HCT116 (cell line): ENCODE results near the gene SCML2.

Source experiments
- MAX ChIP-seq: IDR thresholded peaks from 2 replicates; pipeline ENCODE4 v1.6.1; 2012
- POLR2A ChIP-seq: IDR thresholded peaks from 2 replicates; pipeline ENCODE4 v1.7.0; 2011; ENCODE audit warnings: borderline replicate concordance; ENCODE audit not compliant: insufficient read depth, insufficient read length; ENCODE audit errors: extremely low read depth
- SP1 ChIP-seq: IDR thresholded peaks from 2 replicates; pipeline ENCODE4 v1.6.1; 2012; ENCODE audit warnings: low read depth
- YY1 ChIP-seq: IDR thresholded peaks from 2 replicates; pipeline ENCODE4 v1.6.1; 2011; ENCODE audit warnings: low read length, low read depth, moderate library complexity, mild to moderate bottlenecking; ENCODE audit not compliant: insufficient replicate concordance; ENCODE audit errors: extremely low read depth
- ZNF274 ChIP-seq: fragments of 200-500 bp; sonication (Bioruptor generic); IDR thresholded peaks from 2 replicates; pipeline ENCODE4 v1.6.1; 2014; ENCODE audit warnings: mild to moderate bottlenecking, low read depth, low read length, inconsistent platforms
- TF ChIP-seq, protein P1 (sequence below), 3 experiments: fragments of 200-600 bp in 1 of 3; sonication (generic) in 1 of 3; IDR thresholded peaks in 2 of 3; conservative IDR thresholded peaks in 1 of 3; 2 replicates each; pipeline ENCODE4 v1.5.1; 2012 to 2017; ENCODE audit warnings: low read depth in 2 of 3, low read length in 2 of 3, antibody characterized with exemption in 1 of 3, borderline replicate concordance in 1 of 3, control low read depth in 1 of 3, mild to moderate bottlenecking in 1 of 3, mixed read lengths in 1 of 3, mixed run types in 1 of 3, moderate library complexity in 1 of 3; ENCODE audit not compliant: insufficient read depth in 1 of 3
- TF ChIP-seq, protein P2 (sequence below): IDR thresholded peaks from 2 replicates; pipeline ENCODE4 v1.6.1; 2012; ENCODE audit warnings: low read depth

- TF ChIP-seq POLR2A (no peak), SP1 (no peak), ZNF274 (no peak), MAX (no peak), YY1 (no peak)
- TF ChIP-seq, protein P1, sequence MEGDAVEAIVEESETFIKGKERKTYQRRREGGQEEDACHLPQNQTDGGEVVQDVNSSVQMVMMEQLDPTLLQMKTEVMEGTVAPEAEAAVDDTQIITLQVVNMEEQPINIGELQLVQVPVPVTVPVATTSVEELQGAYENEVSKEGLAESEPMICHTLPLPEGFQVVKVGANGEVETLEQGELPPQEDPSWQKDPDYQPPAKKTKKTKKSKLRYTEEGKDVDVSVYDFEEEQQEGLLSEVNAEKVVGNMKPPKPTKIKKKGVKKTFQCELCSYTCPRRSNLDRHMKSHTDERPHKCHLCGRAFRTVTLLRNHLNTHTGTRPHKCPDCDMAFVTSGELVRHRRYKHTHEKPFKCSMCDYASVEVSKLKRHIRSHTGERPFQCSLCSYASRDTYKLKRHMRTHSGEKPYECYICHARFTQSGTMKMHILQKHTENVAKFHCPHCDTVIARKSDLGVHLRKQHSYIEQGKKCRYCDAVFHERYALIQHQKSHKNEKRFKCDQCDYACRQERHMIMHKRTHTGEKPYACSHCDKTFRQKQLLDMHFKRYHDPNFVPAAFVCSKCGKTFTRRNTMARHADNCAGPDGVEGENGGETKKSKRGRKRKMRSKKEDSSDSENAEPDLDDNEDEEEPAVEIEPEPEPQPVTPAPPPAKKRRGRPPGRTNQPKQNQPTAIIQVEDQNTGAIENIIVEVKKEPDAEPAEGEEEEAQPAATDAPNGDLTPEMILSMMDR (IDR thresholded peaks at IDR 0.05 in 2 of 3, conservative IDR thresholded peaks at IDR 0.05 in 1 of 3; ENCODE audit: borderline replicate concordance in 1 of 3, insufficient read depth in 1 of 3, low read depth in 2 of 3, low read length in 2 of 3): peak; percentile 14 to 35 (median 26); a peak in 3 of 6 replicates
- TF ChIP-seq, protein P2, sequence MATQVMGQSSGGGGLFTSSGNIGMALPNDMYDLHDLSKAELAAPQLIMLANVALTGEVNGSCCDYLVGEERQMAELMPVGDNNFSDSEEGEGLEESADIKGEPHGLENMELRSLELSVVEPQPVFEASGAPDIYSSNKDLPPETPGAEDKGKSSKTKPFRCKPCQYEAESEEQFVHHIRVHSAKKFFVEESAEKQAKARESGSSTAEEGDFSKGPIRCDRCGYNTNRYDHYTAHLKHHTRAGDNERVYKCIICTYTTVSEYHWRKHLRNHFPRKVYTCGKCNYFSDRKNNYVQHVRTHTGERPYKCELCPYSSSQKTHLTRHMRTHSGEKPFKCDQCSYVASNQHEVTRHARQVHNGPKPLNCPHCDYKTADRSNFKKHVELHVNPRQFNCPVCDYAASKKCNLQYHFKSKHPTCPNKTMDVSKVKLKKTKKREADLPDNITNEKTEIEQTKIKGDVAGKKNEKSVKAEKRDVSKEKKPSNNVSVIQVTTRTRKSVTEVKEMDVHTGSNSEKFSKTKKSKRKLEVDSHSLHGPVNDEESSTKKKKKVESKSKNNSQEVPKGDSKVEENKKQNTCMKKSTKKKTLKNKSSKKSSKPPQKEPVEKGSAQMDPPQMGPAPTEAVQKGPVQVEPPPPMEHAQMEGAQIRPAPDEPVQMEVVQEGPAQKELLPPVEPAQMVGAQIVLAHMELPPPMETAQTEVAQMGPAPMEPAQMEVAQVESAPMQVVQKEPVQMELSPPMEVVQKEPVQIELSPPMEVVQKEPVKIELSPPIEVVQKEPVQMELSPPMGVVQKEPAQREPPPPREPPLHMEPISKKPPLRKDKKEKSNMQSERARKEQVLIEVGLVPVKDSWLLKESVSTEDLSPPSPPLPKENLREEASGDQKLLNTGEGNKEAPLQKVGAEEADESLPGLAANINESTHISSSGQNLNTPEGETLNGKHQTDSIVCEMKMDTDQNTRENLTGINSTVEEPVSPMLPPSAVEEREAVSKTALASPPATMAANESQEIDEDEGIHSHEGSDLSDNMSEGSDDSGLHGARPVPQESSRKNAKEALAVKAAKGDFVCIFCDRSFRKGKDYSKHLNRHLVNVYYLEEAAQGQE: no peak
Observed at GRCh38 chrX:18389966-18390365, 35.5 kb upstream of the SCML2 start.
